D721Med (cell line): ENCODE results near the gene CNOT4.

Experiments used
- DNase-seq: peaks from one replicate; pipeline ENCODE4 v3.0.0; 2011; ENCODE audit warnings: low spot score; ENCODE audit not compliant: insufficient read length
- FAIRE-seq: peaks from 2 replicates; lab custom pipeline; 2011; peaks lifted over from hg19 to GRCh38; lab: Jason Lieb, UNC
- CTCF ChIP-seq: IDR thresholded peaks from 2 replicates; pipeline ENCODE4 v1.5.1; 2012; ENCODE audit warnings: mild to moderate bottlenecking, control low read depth; ENCODE audit not compliant: insufficient read depth; ENCODE audit errors: missing control alignments

The CNOT4 gene, protein sequence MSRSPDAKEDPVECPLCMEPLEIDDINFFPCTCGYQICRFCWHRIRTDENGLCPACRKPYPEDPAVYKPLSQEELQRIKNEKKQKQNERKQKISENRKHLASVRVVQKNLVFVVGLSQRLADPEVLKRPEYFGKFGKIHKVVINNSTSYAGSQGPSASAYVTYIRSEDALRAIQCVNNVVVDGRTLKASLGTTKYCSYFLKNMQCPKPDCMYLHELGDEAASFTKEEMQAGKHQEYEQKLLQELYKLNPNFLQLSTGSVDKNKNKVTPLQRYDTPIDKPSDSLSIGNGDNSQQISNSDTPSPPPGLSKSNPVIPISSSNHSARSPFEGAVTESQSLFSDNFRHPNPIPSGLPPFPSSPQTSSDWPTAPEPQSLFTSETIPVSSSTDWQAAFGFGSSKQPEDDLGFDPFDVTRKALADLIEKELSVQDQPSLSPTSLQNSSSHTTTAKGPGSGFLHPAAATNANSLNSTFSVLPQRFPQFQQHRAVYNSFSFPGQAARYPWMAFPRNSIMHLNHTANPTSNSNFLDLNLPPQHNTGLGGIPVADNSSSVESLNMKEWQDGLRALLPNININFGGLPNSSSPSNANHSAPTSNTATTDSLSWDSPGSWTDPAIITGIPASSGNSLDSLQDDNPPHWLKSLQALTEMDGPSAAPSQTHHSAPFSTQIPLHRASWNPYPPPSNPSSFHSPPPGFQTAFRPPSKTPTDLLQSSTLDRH

DNA sequence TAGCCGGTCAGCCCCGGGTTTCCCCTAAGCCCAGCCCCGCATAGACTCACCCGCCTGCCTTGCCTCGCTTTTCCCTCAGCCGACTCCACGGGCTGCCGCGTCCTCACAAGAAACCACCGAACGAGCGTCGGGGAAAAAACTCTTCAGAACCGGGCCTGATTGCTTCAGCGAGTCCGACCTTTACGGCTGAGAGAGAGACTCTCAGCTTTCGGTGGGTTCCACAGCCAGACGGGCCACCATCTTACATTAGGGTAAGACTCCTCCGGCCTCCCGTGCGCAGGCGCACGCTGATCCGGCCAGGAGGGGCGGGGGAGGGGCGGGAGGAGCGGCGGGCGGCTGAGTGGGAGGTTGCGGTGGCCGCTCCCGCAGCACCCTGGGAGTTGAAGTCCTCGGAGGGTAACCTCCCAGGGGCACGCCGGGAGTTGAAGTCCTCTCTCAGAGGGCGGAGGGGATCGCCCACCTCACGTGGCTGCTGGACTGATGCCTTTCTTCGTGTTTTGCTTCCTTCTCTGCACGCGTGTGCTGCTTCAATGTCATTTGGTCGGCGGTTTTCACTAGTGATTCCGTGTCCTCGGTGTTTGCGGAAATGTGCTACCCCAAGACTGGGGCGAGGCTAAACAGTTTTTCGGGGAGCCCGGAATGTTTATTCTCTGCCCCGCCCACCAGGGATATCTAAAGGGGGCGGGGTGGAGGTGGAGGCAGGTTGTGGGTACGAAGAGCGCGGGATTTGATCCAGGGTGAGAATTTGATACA, at the start of gene CNOT4:
TSS of gene CNOT4 (minus strand) at position 264 of the 753 bp plus-strand sequence. CDS start 71,771 bp downstream, outside the sequence.
- no peak for FAIRE-seq
- no peak for TF ChIP-seq CTCF

DNA sequence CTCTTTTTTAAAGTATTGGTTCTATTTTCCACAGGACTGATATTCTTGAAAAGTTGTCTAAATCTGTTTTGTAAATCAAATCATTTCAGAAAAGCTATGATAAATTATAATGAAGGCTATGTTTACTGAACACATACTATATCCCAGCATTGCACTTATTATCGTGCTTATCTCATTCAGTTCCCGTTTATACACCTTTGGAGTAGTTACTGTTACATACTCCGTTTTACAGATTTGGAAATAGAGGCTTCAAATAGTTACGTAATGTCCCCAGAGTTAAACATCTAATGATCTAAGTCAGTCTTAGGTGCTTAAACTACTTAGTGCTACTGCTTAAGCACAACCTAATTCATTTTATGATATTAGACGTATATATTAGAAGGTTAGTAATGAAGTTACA, 49.0 kb upstream of the CNOT4 start:
- no peak for TF ChIP-seq CTCF
- FAIRE-seq (no peak), DNase-seq (no peak)

More for the DNA sequence above, at the start of gene CNOT4:
- peak; percentile 48 for DNase-seq

GRCh38 chr7:135558337-135558767, 48.5 kb upstream of the CNOT4 start:
- peak; percentile 28 for DNase-seq
- no peak for FAIRE-seq
- TF ChIP-seq CTCF: peak; percentile 57

- FAIRE-seq (peak; percentile 67), DNase-seq (peak; percentile 63)
- no peak for TF ChIP-seq CTCF
Observed at GRCh38 chr7:135557455-135558336, 47.8 kb upstream of the CNOT4 start, which contains the start of gene NUP205. NUP205 (plus strand) TSS chr7:135557917; CDS start chr7:135557945, 28 bp downstream.

DNA sequence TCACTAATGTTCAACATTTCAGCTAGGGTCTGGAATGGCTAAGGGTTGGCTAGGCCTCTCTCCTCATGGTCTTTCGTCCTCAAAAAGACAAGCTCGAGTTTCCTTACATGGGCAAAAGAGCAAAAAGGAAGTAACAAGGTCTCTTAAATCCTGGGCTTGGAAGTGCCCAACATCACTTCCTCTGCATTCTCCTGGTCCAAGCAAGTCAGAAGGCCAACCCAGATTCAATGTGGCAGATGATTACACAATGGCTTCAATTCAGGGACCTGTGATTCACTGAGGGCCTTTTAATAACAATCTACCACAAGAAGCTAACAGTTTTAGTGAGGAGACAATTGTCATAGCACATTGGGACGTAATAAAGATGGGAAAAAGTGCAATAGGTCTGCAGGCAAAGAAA, 43.4 kb upstream of the CNOT4 start:
- no peak for TF ChIP-seq CTCF
- FAIRE-seq (no peak), DNase-seq (no peak)

GRCh38 chr7:135552148-135552547, 42.2 kb upstream of the CNOT4 start:
- no peak for DNase-seq
- no peak for FAIRE-seq

More at GRCh38 chr7:135552148-135552547, 42.2 kb upstream of the CNOT4 start:
- TF ChIP-seq CTCF: no peak
